ENCODE measurements around the gene KDM6A. TPM values are rescaled to one million over a fixed set of nuclear protein-coding genes. Genes with fewer than 3 reads are reported as not detected.

KDM6A gene
- total and polyA plus RNA-seq, 2 donors (not counting 3 experiments of a cell fraction or from before 2014, with no cell fraction given), result 9.0 to 20.6 TPM

GRCh38 chrX:44843318-44843702 lies 29.7 kb upstream of the KDM6A start:
- H3K9me3 ChIP-seq (replicated peaks; ENCODE audit: control insufficient read depth, insufficient read depth, low read length), result no peaks in the 10 kb centered on the region
- no TSS peak for BruUV-seq (replicated peaks)
- H3K36me3 ChIP-seq (ENCODE audit: control insufficient read depth in 2 of 2, extremely low read depth in 1 of 2, insufficient read depth in 2 of 2, low read length in 2 of 2), result no peaks in the 10 kb centered on the region
- H3K27ac ChIP-seq (ENCODE audit: insufficient read depth, low read depth, low read length), result no peak overlapping the region
- H4K20me1 ChIP-seq (replicated peaks; ENCODE audit: control insufficient read depth, extremely low read depth, insufficient read depth, low read length), result no peaks in the 10 kb centered on the region
- H3K9me1 ChIP-seq (replicated peaks; ENCODE audit: control insufficient read depth, extremely low read depth, insufficient read depth, low read length), result no peaks in the 10 kb centered on the region
- FAIRE-seq (no peak), DNase-seq (ENCODE audit: low read depth, low spot score) (no peak)
- H3K4me1 ChIP-seq (ENCODE audit: control insufficient read depth, extremely low read depth, insufficient read depth, low read length), result no peaks in the 10 kb centered on the region
- dilution Hi-C loops (cut with MboI; ENCODE audit: extremely low pct_ligation_motif_present, low sequenced_read_pairs), result no loop called here
- intact Hi-C loops (cut with micrococcal nuclease), result no loop called here
- H3K4me2 ChIP-seq (ENCODE audit: insufficient read depth, low read length), result no peak overlapping the region
- ChIA-PET CTCF (no interaction called here), POLR2A (no interaction called here)
- H3K27me3 ChIP-seq (ENCODE audit: control insufficient read depth in 2 of 2, insufficient read depth in 2 of 2, low read length in 2 of 2), result no peaks in the 10 kb centered on the region
- no peak for TF ChIP-seq MAX (IDR thresholded peaks at IDR 0.05; ENCODE audit: insufficient read depth, insufficient read length)
- no peak for TF ChIP-seq POLR2AphosphoS5 (IDR thresholded peaks at IDR 0.05; ENCODE audit: insufficient read depth, low read depth, low read length)
- TF ChIP-seq JUN (IDR thresholded peaks at IDR 0.05; ENCODE audit: borderline replicate concordance, insufficient read depth, insufficient read length, low read depth), result no peak
- TF ChIP-seq EZH2 (IDR thresholded peaks at IDR 0.05; ENCODE audit: borderline replicate concordance, low read depth, low read length, severe bottlenecking), result no peak
- TF ChIP-seq FOS (IDR thresholded peaks at IDR 0.05; ENCODE audit: borderline replicate concordance, insufficient read depth, low read length), result no peak
- TF ChIP-seq MYC (IDR thresholded peaks at IDR 0.05; ENCODE audit: low read depth, low read length), result no peak
- no peak for TF ChIP-seq CTCF (IDR thresholded peaks at IDR 0.05; ENCODE audit: extremely low read depth in 1 of 2, insufficient read depth in 1 of 2, low read depth in 1 of 2, low read length in 2 of 2)
- TF ChIP-seq POLR2A (IDR thresholded peaks at IDR 0.05; ENCODE audit: low read depth, low read length), result no peak
- no peak for TF ChIP-seq GATA2 (IDR thresholded peaks at IDR 0.05; ENCODE audit: insufficient read depth, insufficient read length, low read depth, low read length)
- H3K4me3 ChIP-seq (replicated peaks in 1 of 3; ENCODE audit: insufficient read depth in 1 of 3, low read depth in 1 of 3, low read length in 3 of 3), result no peak overlapping the region
- H3K9ac ChIP-seq (replicated peaks; ENCODE audit: extremely low read depth, insufficient read depth, low read length), result no peak overlapping the region
- no peak overlapping the region for H2AFZ ChIP-seq (ENCODE audit: low read depth, low read length)
- H3K79me2 ChIP-seq (ENCODE audit: control insufficient read depth, insufficient read depth, low read length), result no peaks in the 10 kb centered on the region
